Body of pancreas (tissue), 4 donors: ENCODE data around the gene FOSL1.

Experiments used
- CTCF ChIP-seq, 7 experiments: fragments of 450-650 bp in 4 of 7; fragments of 200-600 bp in 3 of 7; sonication (generic) in 3 of 7; IDR thresholded peaks; one replicate each; pipeline ENCODE4 v1.5.1; 2016 to 2019; ENCODE audit warnings: antibody characterized with exemption in 7 of 7
- POLR2A ChIP-seq, 3 donors: fragments of 450-650 bp; IDR thresholded peaks; one replicate each; pipeline ENCODE4 v1.6.1; 2016; ENCODE audit warnings: antibody characterized with exemption in 3 of 3, mild to moderate bottlenecking in 2 of 3

- TF ChIP-seq POLR2A (IDR thresholded peaks at IDR 0.05), result no peak
- TF ChIP-seq CTCF (IDR thresholded peaks at IDR 0.05), result no peak
These were observed 16.9 kb upstream of the FOSL1 start for GRCh38 chr11:65917077-65917433.
